ENCODE data around the gene ZNF343. TPM values are rescaled to one million over a fixed set of nuclear protein-coding genes. Genes with fewer than 3 reads are reported as not detected.

Gene ZNF343
- total RNA-seq (13.1 and 15.0 TPM in 2 replicates), polyA plus RNA-seq (7.8 and 11.2 TPM in 2 replicates), polyA minus RNA-seq (ENCODE audit: low replicate concordance) (5.9 and 12.8 TPM in 2 replicates)
- polyA plus RNA-seq (2012), result 6.0 and 8.7 TPM in 2 replicates

- DNase-seq (ENCODE audit: low read depth in 2 of 2), result peak; percentile 79 to 81
- no peak for TF ChIP-seq EZH2 (IDR thresholded peaks at IDR 0.05; ENCODE audit: low read length, missing control alignments)
- TF ChIP-seq CTCF (conservative IDR thresholded peaks at IDR 0.05 in 1 of 2, IDR thresholded peaks at IDR 0.05 in 1 of 2; ENCODE audit: low read depth in 1 of 2, low read length in 2 of 2), result no peak
- H3K9me3 ChIP-seq (ENCODE audit: control insufficient read depth, insufficient read depth, low read depth, low read length), result no peaks in the 10 kb centered on the region
- peak within 1 kb of the TSS; percentile 96 for H3K4me2 ChIP-seq (ENCODE audit: extremely low read depth, insufficient read depth, low read length)
- H3K36me3 ChIP-seq (ENCODE audit: control insufficient read depth, insufficient read depth, low read length), result no peaks in the 10 kb centered on the region
- peaks cover 14% of the 10 kb centered on the region for H3K79me2 ChIP-seq (ENCODE audit: control insufficient read depth, insufficient read depth, low read length)
- H3K27ac ChIP-seq (ENCODE audit: insufficient read depth, low read length), result peak within 1 kb of the TSS; percentile 93
- H3K4me3 ChIP-seq (replicated peaks in 1 of 4; ENCODE audit: control extremely low read depth in 1 of 4, insufficient read depth in 1 of 4, low read depth in 3 of 4, low read length in 4 of 4), result peak within 1 kb of the TSS; percentile 81 to 97 (median 88)
- no peaks in the 10 kb centered on the region for H3K4me1 ChIP-seq (ENCODE audit: control insufficient read depth, extremely low read depth, insufficient read depth, low read length)
- peak within 1 kb of the TSS; percentile 89 for H3K9ac ChIP-seq (ENCODE audit: insufficient read depth, low read length)
- H2AFZ ChIP-seq (ENCODE audit: low read length), result peak within 1 kb of the TSS; percentile 100
- H4K20me1 ChIP-seq (ENCODE audit: control insufficient read depth, extremely low read depth, insufficient read depth, low read length), result no peaks in the 10 kb centered on the region
- H3K27me3 ChIP-seq (ENCODE audit: control insufficient read depth, insufficient read depth, low read length), result no peaks in the 10 kb centered on the region
Measured at GRCh38 chr20:2508631-2509467, at the start of gene ZNF343. Gene ZNF343 (minus strand): TSS chr20:2508915. CDS start chr20:2493895, 15,020 bp downstream.

- Histone ChIP-seq H3K4me1 (ENCODE audit: control insufficient read depth, extremely low read depth, insufficient read depth, low read length) (no peaks in the 10 kb centered on the region), H4K20me1 (ENCODE audit: control insufficient read depth, extremely low read depth, insufficient read depth, low read length) (no peaks in the 10 kb centered on the region), H3K27me3 (ENCODE audit: control insufficient read depth, insufficient read depth, low read length) (peaks cover 41% of the 10 kb centered on the region), H3K9me3 (ENCODE audit: control insufficient read depth, insufficient read depth, low read depth, low read length) (no peaks in the 10 kb centered on the region), H3K36me3 (ENCODE audit: control insufficient read depth, insufficient read depth, low read length) (no peaks in the 10 kb centered on the region), H3K9ac (ENCODE audit: insufficient read depth, low read length) (no peak overlapping the region), H2AFZ (ENCODE audit: low read length) (no peak overlapping the region), H3K4me3 (replicated peaks in 1 of 4; ENCODE audit: control extremely low read depth in 1 of 4, insufficient read depth in 1 of 4, low read depth in 3 of 4, low read length in 4 of 4) (no peak overlapping the region), H3K79me2 (ENCODE audit: control insufficient read depth, insufficient read depth, low read length) (no peaks in the 10 kb centered on the region), H3K27ac (ENCODE audit: insufficient read depth, low read length) (no peak overlapping the region), H3K4me2 (ENCODE audit: extremely low read depth, insufficient read depth, low read length) (no peak overlapping the region)
- no peak for DNase-seq (ENCODE audit: low read depth in 2 of 2)
- TF ChIP-seq CTCF (conservative IDR thresholded peaks at IDR 0.05 in 1 of 2, IDR thresholded peaks at IDR 0.05 in 1 of 2; ENCODE audit: low read depth in 1 of 2, low read length in 2 of 2), result no peak
- no peak for TF ChIP-seq EZH2 (IDR thresholded peaks at IDR 0.05; ENCODE audit: low read length, missing control alignments)
Measured at GRCh38 chr20:2557873-2558580, 49.3 kb upstream of the ZNF343 start.

GRCh38 chr20:2545594-2545993 is 36.9 kb upstream of the ZNF343 start:
- Histone ChIP-seq H3K79me2 (ENCODE audit: control insufficient read depth, insufficient read depth, low read length) (no peaks in the 10 kb centered on the region), H2AFZ (ENCODE audit: low read length) (no peak overlapping the region), H3K27ac (ENCODE audit: insufficient read depth, low read length) (no peak overlapping the region), H3K9ac (ENCODE audit: insufficient read depth, low read length) (no peak overlapping the region), H3K4me1 (ENCODE audit: control insufficient read depth, extremely low read depth, insufficient read depth, low read length) (no peaks in the 10 kb centered on the region), H3K4me2 (ENCODE audit: extremely low read depth, insufficient read depth, low read length) (no peak overlapping the region), H4K20me1 (ENCODE audit: control insufficient read depth, extremely low read depth, insufficient read depth, low read length) (no peaks in the 10 kb centered on the region), H3K9me3 (ENCODE audit: control insufficient read depth, insufficient read depth, low read depth, low read length) (no peaks in the 10 kb centered on the region), H3K27me3 (ENCODE audit: control insufficient read depth, insufficient read depth, low read length) (peaks cover 3% of the 10 kb centered on the region), H3K4me3 (replicated peaks in 1 of 4; ENCODE audit: control extremely low read depth in 1 of 4, insufficient read depth in 1 of 4, low read depth in 3 of 4, low read length in 4 of 4) (no peak overlapping the region), H3K36me3 (ENCODE audit: control insufficient read depth, insufficient read depth, low read length) (no peaks in the 10 kb centered on the region)
- no peak for TF ChIP-seq EZH2 (IDR thresholded peaks at IDR 0.05; ENCODE audit: low read length, missing control alignments)
- DNase-seq (ENCODE audit: low read depth in 2 of 2), result no peak
